Mesendoderm (in vitro differentiated cells): ENCODE results near the gene LAS1L.
"Not testable (repeated sequence)": the region's sequence is repeated elsewhere in the genome, so short reads cannot be mapped to it uniquely, and the experiment has no call there.

Source experiments
- DNase-seq: peaks from one replicate; pipeline ENCODE4 v3.0.0; 2013
- H2AK5ac ChIP-seq: 2 replicates; pipeline ENCODE4 v1.6.1; 2013; ENCODE audit warnings: low read length, inconsistent platforms
- H2BK120ac ChIP-seq: 2 replicates; pipeline ENCODE4 v1.6.1; 2013; ENCODE audit warnings: low read depth, mild to moderate bottlenecking, low read length, moderate library complexity, mixed read lengths
- H2BK15ac ChIP-seq: replicated peaks from 2 replicates; pipeline ENCODE4 v1.6.1; 2013; ENCODE audit warnings: low read depth, mild to moderate bottlenecking, moderate library complexity
- H2BK5ac ChIP-seq: 2 replicates; pipeline ENCODE4 v1.6.1; 2013; ENCODE audit warnings: low read length, inconsistent platforms
- H3K18ac ChIP-seq: 2 replicates; pipeline ENCODE4 v1.6.1; 2013; ENCODE audit warnings: mild to moderate bottlenecking, low read length, mixed read lengths
- H3K23ac ChIP-seq: one replicate; pipeline ENCODE4 v1.6.1; 2013; ENCODE audit warnings: low read length
- H3K27ac ChIP-seq: 2 replicates; pipeline ENCODE4 v1.5.1; 2013; ENCODE audit warnings: low read depth, mild to moderate bottlenecking, inconsistent platforms, low read length, moderate library complexity
- H3K27me3 ChIP-seq: 2 replicates; pipeline ENCODE4 v1.6.1; 2013; ENCODE audit warnings: low read length, control low read depth, mild to moderate bottlenecking, inconsistent platforms; ENCODE audit not compliant: insufficient read depth, poor library complexity
- H3K36me3 ChIP-seq: 2 replicates; pipeline ENCODE4 v1.6.1; 2013; ENCODE audit warnings: low read length, inconsistent platforms; ENCODE audit not compliant: control insufficient read depth, insufficient read depth
- H3K4ac ChIP-seq: one replicate; pipeline ENCODE4 v1.6.1; 2013; ENCODE audit warnings: low read depth, mild to moderate bottlenecking, low read length, moderate library complexity
- H3K4me1 ChIP-seq: 2 replicates; pipeline ENCODE4 v1.6.1; 2013; ENCODE audit warnings: low read depth, low read length, inconsistent platforms; ENCODE audit not compliant: control insufficient read depth
- H3K4me2 ChIP-seq: 2 replicates; pipeline ENCODE4 v1.6.1; 2013; ENCODE audit warnings: low read length
- H3K4me3 ChIP-seq: 2 replicates; pipeline ENCODE4 v1.5.1; 2013; ENCODE audit warnings: mild to moderate bottlenecking, low read length
- H3K56ac ChIP-seq: one replicate; pipeline ENCODE4 v1.6.1; 2013; ENCODE audit warnings: low read length
- H3K79me1 ChIP-seq: 2 replicates; pipeline ENCODE4 v1.6.1; 2013; ENCODE audit warnings: low read length, inconsistent platforms
- H3K79me2 ChIP-seq: 2 replicates; pipeline ENCODE4 v1.6.1; 2013; ENCODE audit warnings: mild to moderate bottlenecking, low read length; ENCODE audit not compliant: control insufficient read depth, insufficient read depth
- H3K9ac ChIP-seq: 2 replicates; pipeline ENCODE4 v1.6.1; 2013; ENCODE audit warnings: low read length, inconsistent platforms
- H4K5ac ChIP-seq: one replicate; pipeline ENCODE4 v1.6.1; 2013; ENCODE audit warnings: low read length
- H4K8ac ChIP-seq: one replicate; pipeline ENCODE4 v1.6.1; 2013; ENCODE audit warnings: low read depth, mild to moderate bottlenecking, control low read depth, low read length, moderate library complexity
- WGBS: extraction: QIAGEN DNeasy Blood & Tissue Kit; methylation state at CpG from one replicate; pipeline ENCODE4 v1.1.7; 2013; ENCODE audit warnings: low lambda C conversion rate, missing lambda C conversion rate; ENCODE audit not compliant: insufficient coverage; ENCODE audit errors: extremely low coverage; 5-methylcytosine and 5-hydroxymethylcytosine counted together

The LAS1L gene

GRCh38 chrX:65524139-65524538 lies 10.4 kb downstream of the LAS1L start:
- no CpG with 5 or more reads among the region's 9 CpGs for WGBS
- H3K36me3 ChIP-seq: no peaks in the 10 kb centered on the region
- DNase-seq: no peak

GRCh38 chrX:65522739-65523372 lies 11.7 kb downstream of the LAS1L start:
- Histone ChIP-seq H3K79me1 (no peaks in the 10 kb centered on the region), H4K5ac (no peak overlapping the region), H3K9ac (no peak overlapping the region), H3K27ac (no peak overlapping the region), H2BK15ac (no peak overlapping the region), H3K27me3 (no peaks in the 10 kb centered on the region), H2AK5ac (no peak overlapping the region), H3K4me1 (no peaks in the 10 kb centered on the region), H3K4me3 (no peak overlapping the region), H3K36me3 (no peaks in the 10 kb centered on the region), H4K8ac (no peak overlapping the region), H3K4ac (no peak overlapping the region), H2BK5ac (no peak overlapping the region), H3K56ac (no peak overlapping the region), H3K18ac (no peak overlapping the region), H2BK120ac (no peak overlapping the region), H3K23ac (no peak overlapping the region), H3K79me2 (no peaks in the 10 kb centered on the region), H3K4me2 (no peak overlapping the region)
- no peak for DNase-seq
- whole genome bisulfite sequencing: no CpG with 5 or more reads among the region's 3 CpGs

More at GRCh38 chrX:65524139-65524538, 10.4 kb downstream of the LAS1L start:
- no peak overlapping the region for H2AK5ac ChIP-seq
- no peak overlapping the region for H3K4ac ChIP-seq
- no peak overlapping the region for H4K8ac ChIP-seq
- no peaks in the 10 kb centered on the region for H3K4me1 ChIP-seq
- H3K56ac ChIP-seq: no peak overlapping the region
- no peak overlapping the region for H3K4me3 ChIP-seq
- no peaks in the 10 kb centered on the region for H3K79me2 ChIP-seq
- no peak overlapping the region for H2BK15ac ChIP-seq
- H3K23ac ChIP-seq: no peak overlapping the region
- no peak overlapping the region for H2BK5ac ChIP-seq
- H2BK120ac ChIP-seq: no peak overlapping the region
- H4K5ac ChIP-seq: no peak overlapping the region
- H3K27me3 ChIP-seq: no peaks in the 10 kb centered on the region
- no peak overlapping the region for H3K18ac ChIP-seq
- H3K79me1 ChIP-seq: no peaks in the 10 kb centered on the region
- no peak overlapping the region for H3K9ac ChIP-seq
- H3K27ac ChIP-seq: no peak overlapping the region
- H3K4me2 ChIP-seq: no peak overlapping the region

GRCh38 chrX:65519530-65519929 lies 15.1 kb downstream of the LAS1L start:
- not testable (repeated sequence) for H4K5ac ChIP-seq, H3K23ac ChIP-seq, H3K4me2 ChIP-seq, H3K36me3 ChIP-seq, H2BK5ac ChIP-seq, H3K9ac ChIP-seq, H3K79me1 ChIP-seq, DNase-seq, H2BK15ac ChIP-seq, H3K4me1 ChIP-seq, H3K27me3 ChIP-seq, H3K4me3 ChIP-seq, H3K56ac ChIP-seq, H2AK5ac ChIP-seq, H3K79me2 ChIP-seq, H4K8ac ChIP-seq, H3K4ac ChIP-seq, H2BK120ac ChIP-seq, H3K27ac ChIP-seq, H3K18ac ChIP-seq
- WGBS: no CpG with 5 or more reads among the region's 6 CpGs

- H3K4me1 ChIP-seq, H3K79me2 ChIP-seq, H2BK15ac ChIP-seq, H3K56ac ChIP-seq, H3K4me2 ChIP-seq, H2BK120ac ChIP-seq, H3K36me3 ChIP-seq, H3K4me3 ChIP-seq, H3K27me3 ChIP-seq, H4K8ac ChIP-seq, H4K5ac ChIP-seq, H2BK5ac ChIP-seq, H3K18ac ChIP-seq, H3K9ac ChIP-seq, H3K4ac ChIP-seq, H3K23ac ChIP-seq, DNase-seq, H3K79me1 ChIP-seq, H3K27ac ChIP-seq, H2AK5ac ChIP-seq: not testable (repeated sequence)
- no CpG with 5 or more reads among the region's 9 CpGs for WGBS
These were observed 15.6 kb downstream of the LAS1L start for GRCh38 chrX:65518980-65519379.

GRCh38 chrX:65517923-65518322 lies 16.7 kb downstream of the LAS1L start:
- no peak overlapping the region for H3K23ac ChIP-seq
- no peak overlapping the region for H2BK120ac ChIP-seq
- no peak for DNase-seq
- H3K18ac ChIP-seq: no peak overlapping the region
- H4K5ac ChIP-seq: no peak overlapping the region
- no peak overlapping the region for H3K56ac ChIP-seq
- no peaks in the 10 kb centered on the region for H3K4me1 ChIP-seq
- H3K4me2 ChIP-seq: no peak overlapping the region
- no peak overlapping the region for H3K4me3 ChIP-seq
- no peak overlapping the region for H2BK5ac ChIP-seq
- H3K27me3 ChIP-seq: no peaks in the 10 kb centered on the region
- no CpG with 5 or more reads among the region's 3 CpGs for WGBS
- no peaks in the 10 kb centered on the region for H3K79me1 ChIP-seq
- H3K27ac ChIP-seq: no peak overlapping the region
- no peak overlapping the region for H2BK15ac ChIP-seq
- no peaks in the 10 kb centered on the region for H3K79me2 ChIP-seq
- no peak overlapping the region for H2AK5ac ChIP-seq
- H3K36me3 ChIP-seq: no peaks in the 10 kb centered on the region
- H4K8ac ChIP-seq: no peak overlapping the region
- no peak overlapping the region for H3K4ac ChIP-seq
- no peak overlapping the region for H3K9ac ChIP-seq

- Histone ChIP-seq H3K4me1 (no peaks in the 10 kb centered on the region), H2AK5ac (no peak overlapping the region), H2BK120ac (no peak overlapping the region), H3K79me2 (no peaks in the 10 kb centered on the region), H3K27ac (no peak overlapping the region), H3K4ac (no peak overlapping the region), H3K4me3 (no peak overlapping the region), H3K9ac (no peak overlapping the region), H2BK15ac (no peak overlapping the region), H3K4me2 (no peak overlapping the region), H4K5ac (no peak overlapping the region), H4K8ac (no peak overlapping the region), H3K18ac (no peak overlapping the region), H3K27me3 (no peaks in the 10 kb centered on the region), H2BK5ac (no peak overlapping the region), H3K23ac (no peak overlapping the region), H3K36me3 (no peaks in the 10 kb centered on the region), H3K79me1 (no peaks in the 10 kb centered on the region), H3K56ac (no peak overlapping the region)
- DNase-seq: no peak
- WGBS: no CpG with 5 or more reads among the region's 3 CpGs
These were observed 17.8 kb downstream of the LAS1L start for GRCh38 chrX:65516756-65517155.
